Ovary (tissue), 9 donors: Measurements from ENCODE around the gene DOCK2. TPM values are rescaled to one million over a fixed set of nuclear protein-coding genes. Genes with fewer than 3 reads are reported as not detected.

ENCODE experiments used
- DNase-seq, 5 donors: peaks; one replicate each; pipeline ENCODE4 v3.0.0-alpha.2; 2019 to 2020
- H3K27ac ChIP-seq, 2 donors: fragments of 200-600 bp; one replicate each; pipeline versions ENCODE4 v1.5.1 to v1.8.0; 2019 to 2022
- H3K27me3 ChIP-seq: fragments of 200-600 bp; one replicate; pipeline ENCODE4 v1.8.0; 2022
- H3K36me3 ChIP-seq: fragments of 200-600 bp; sonication (generic); one replicate; pipeline ENCODE4 v1.5.1; 2019
- H3K4me1 ChIP-seq: one replicate; pipeline ENCODE4 v1.8.1; 2013; ENCODE audit warnings: mild to moderate bottlenecking, moderate library complexity; ENCODE audit not compliant: insufficient read depth
- H3K4me3 ChIP-seq: fragments of 200-600 bp; sonication (generic); one replicate; pipeline ENCODE4 v1.5.1; 2017
- H3K9me3 ChIP-seq, 2 donors: fragments of 200-600 bp in 1 of 2; sonication (generic) in 1 of 2; one replicate each; pipeline versions ENCODE4 v1.5.1 to v1.8.1; 2013 to 2019; ENCODE audit warnings: mild to moderate bottlenecking in 1 of 2, moderate library complexity in 1 of 2
- EP300 ChIP-seq: sonication (generic); formaldehyde crosslinking; IDR thresholded peaks from one replicate; pipeline ENCODE4 v1.6.1; 2017; ENCODE audit warnings: antibody characterized with exemption
- POLR2A ChIP-seq: fragments of 450-650 bp; IDR thresholded peaks from one replicate; pipeline ENCODE4 v1.6.1; 2017; ENCODE audit warnings: antibody characterized with exemption, mild to moderate bottlenecking, moderate library complexity
- WGBS, 3 donors: extraction: QIAGEN DNeasy Blood & Tissue Kit in 1 of 3; methylation state at CpG; one replicate each; pipeline versions ENCODE4 v1.1.5 to v1.1.7; 2013 to 2017; 5-methylcytosine and 5-hydroxymethylcytosine counted together
- intact Hi-C, 4 donors: fragments of 100-400 bp; cut with DNase I; formaldehyde crosslinking; loops; one replicate each; pipeline versions ENCODE4 v1.11.0 to v1.15.1; 2022 to 2023
- polyA plus RNA-seq, 2 donors: library from polyadenylated mRNA; stranded (reverse); fragments of 200-250 nt in 1 of 2; fragments of 350-450 nt in 1 of 2; fragmentation: Illumina TruSeq in 1 of 2; extraction: RNeasy Lipid Tissue Mini Kit (QIAGEN cat#74804) in 1 of 2; gene quantifications; one replicate each; pipeline ENCODE4 v1.2.3, GENCODE V29; 2013 to 2014
- total RNA-seq, 7 donors: library from RNA; depleted of rRNA in 2 of 7; stranded (reverse); fragments of >200 nt in 2 of 7; fragmentation: NEBNext Ultra II Directional in 3 of 7; extraction: Animal tissue kit (Norgen Biotek cat#: 25700) in 3 of 7; gene quantifications; one replicate each; pipeline versions ENCODE4 v1.1.0 to v1.2.4, GENCODE V29; 2016 to 2023
- TF ChIP-seq, protein P1 (sequence below), 3 donors: fragments of 450-650 bp in 2 of 3; fragments of 200-600 bp in 1 of 3; IDR thresholded peaks; one replicate each; pipeline versions ENCODE4 v1.5.1 to v1.8.0; 2016 to 2022; ENCODE audit warnings: antibody characterized with exemption in 3 of 3, mild to moderate bottlenecking in 1 of 3
- donor health status: DM: no; HTN: no; CAD: no; lungs with moderate emphysema.
- donor health status: DM: no; HTN: no; CAD: no.
- donor health status: Bipolar disorder and iron deficiency.
- donor health status: DM: yes; HTN: yes; CAD: no.
- donor health status: DM: no; HTN: no; CAD: no.
- donor health status: DM: yes; HTN: yes; CAD: no.

Gene DOCK2
- total and polyA plus RNA-seq, 9 donors, result 1.3 to 10.2 (median 5.4) TPM

DNA sequence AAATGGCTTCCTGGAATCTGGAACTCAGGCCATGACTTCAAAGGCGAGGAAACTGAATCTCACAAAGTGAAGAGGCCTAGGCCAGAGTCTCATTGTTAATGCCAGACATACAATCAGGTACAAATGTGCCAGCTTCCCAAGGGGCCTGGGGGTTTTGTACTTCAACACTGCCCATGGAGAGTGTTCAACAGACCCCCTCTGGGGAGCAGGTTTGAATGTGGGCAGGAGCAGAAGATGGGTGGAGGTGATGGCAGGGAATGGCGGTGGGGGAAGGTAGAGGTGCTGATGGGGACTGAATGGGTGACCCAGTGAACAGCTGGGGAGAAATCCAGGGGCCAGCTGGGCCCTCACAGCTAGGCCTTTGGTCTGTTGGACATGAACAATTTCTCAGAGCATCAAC lies 480.7 kb downstream of the DOCK2 start:
- Histone ChIP-seq H3K9me3 (no peaks in the 10 kb centered on the region), H3K4me3 (no peak overlapping the region), H3K36me3 (no peaks in the 10 kb centered on the region), H3K27ac (no peak overlapping the region), H3K4me1 (no peaks in the 10 kb centered on the region), H3K27me3 (no peaks in the 10 kb centered on the region)
- WGBS, 3 donors, result 89 to 94% (median 92%) methylated on average over 2 of the region's 2 CpGs
- TF ChIP-seq POLR2A, result no peak
- TF ChIP-seq, protein P1, sequence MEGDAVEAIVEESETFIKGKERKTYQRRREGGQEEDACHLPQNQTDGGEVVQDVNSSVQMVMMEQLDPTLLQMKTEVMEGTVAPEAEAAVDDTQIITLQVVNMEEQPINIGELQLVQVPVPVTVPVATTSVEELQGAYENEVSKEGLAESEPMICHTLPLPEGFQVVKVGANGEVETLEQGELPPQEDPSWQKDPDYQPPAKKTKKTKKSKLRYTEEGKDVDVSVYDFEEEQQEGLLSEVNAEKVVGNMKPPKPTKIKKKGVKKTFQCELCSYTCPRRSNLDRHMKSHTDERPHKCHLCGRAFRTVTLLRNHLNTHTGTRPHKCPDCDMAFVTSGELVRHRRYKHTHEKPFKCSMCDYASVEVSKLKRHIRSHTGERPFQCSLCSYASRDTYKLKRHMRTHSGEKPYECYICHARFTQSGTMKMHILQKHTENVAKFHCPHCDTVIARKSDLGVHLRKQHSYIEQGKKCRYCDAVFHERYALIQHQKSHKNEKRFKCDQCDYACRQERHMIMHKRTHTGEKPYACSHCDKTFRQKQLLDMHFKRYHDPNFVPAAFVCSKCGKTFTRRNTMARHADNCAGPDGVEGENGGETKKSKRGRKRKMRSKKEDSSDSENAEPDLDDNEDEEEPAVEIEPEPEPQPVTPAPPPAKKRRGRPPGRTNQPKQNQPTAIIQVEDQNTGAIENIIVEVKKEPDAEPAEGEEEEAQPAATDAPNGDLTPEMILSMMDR (IDR thresholded peaks at IDR 0.05), result no peak
- intact Hi-C loops, result no loop called here
- no peak for DNase-seq

DNA sequence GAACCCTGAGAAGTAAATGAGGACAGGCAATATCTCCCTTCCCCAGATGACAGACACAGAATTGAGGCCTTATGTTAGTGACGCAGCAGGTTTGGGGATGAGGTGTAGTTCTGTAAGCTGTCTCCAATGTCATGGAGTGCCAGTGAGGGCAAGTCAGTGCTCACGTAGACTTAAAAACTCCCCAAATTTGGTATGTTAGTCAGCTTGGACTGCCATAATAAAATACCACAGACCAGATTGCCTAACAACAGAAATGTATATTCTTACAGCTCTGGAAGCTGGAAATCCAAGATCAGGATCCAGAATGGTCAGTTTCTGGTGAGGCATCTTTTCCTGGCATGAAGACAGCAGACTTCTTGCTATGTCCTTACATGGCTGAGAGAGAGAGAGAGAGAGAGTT lies 483.5 kb downstream of the DOCK2 start:
- Histone ChIP-seq H3K4me3 (no peak overlapping the region), H3K27me3 (no peaks in the 10 kb centered on the region), H3K9me3 (no peaks in the 10 kb centered on the region), H3K36me3 (no peaks in the 10 kb centered on the region), H3K4me1 (no peaks in the 10 kb centered on the region), H3K27ac (no peak overlapping the region)
- WGBS, 3 donors, result 83 to 91% (median 88%) methylated on average over 2 of the region's 2 CpGs
- TF ChIP-seq, protein P1 (IDR thresholded peaks at IDR 0.05), result no peak
- TF ChIP-seq POLR2A, result no peak
- no peak for TF ChIP-seq EP300
- DNase-seq, result no peak
- intact Hi-C loops, result no loop called here

DNA sequence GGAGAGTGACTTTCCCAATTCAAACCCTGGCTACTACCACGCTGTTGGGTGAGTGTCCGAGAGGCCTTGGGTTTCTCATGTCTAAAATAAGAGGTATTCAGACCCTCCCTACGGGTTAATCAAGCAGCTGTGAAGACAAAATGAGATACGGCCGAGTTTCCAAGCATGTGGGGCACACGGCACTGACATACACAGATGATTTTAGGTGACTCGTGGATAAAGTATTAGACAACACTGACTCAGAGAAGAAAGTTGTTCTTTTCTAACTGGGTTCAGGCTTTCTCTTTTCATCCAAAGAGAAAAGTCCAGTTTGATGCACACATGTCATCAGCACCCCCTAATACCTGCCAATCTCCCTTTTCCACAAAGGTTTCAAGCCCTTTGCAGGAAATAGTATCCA lies 484.2 kb downstream of the DOCK2 start:
- H3K27me3 ChIP-seq, result no peaks in the 10 kb centered on the region
- no peak for DNase-seq
- no peaks in the 10 kb centered on the region for H3K9me3 ChIP-seq
- TF ChIP-seq EP300, result no peak
- TF ChIP-seq, protein P1 (IDR thresholded peaks at IDR 0.05), result no peak
- TF ChIP-seq POLR2A, result no peak
- H3K36me3 ChIP-seq, result no peaks in the 10 kb centered on the region
- H3K4me1 ChIP-seq, result no peaks in the 10 kb centered on the region
- intact Hi-C loops, result no loop called here
- 47 to 61% (median 53%) methylated on average over 7 of the region's 7 CpGs for WGBS, 3 donors
- H3K4me3 ChIP-seq, result no peak overlapping the region
- H3K27ac ChIP-seq, result no peak overlapping the region

DNA sequence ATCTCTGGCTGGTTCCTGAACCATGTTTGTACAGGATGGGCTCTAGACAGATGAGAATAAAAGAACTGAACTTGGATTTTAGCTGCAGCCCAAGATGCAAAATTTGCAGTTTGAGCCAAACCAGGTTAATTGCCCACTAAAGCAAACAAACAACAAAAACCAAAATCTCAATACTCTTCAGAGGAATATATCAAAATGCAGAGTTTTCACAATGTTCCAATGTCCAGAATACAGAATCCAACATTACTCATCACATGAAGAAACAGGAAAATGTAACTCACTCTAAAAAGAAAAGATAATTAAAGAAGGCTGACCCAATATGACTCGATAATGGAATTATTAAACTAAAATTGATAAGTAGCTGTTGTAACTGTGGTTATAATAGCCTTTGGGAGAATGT lies 489.0 kb downstream of the DOCK2 start:
- Histone ChIP-seq H3K4me1 (no peaks in the 10 kb centered on the region), H3K36me3 (no peaks in the 10 kb centered on the region), H3K27me3 (no peaks in the 10 kb centered on the region), H3K9me3 (no peaks in the 10 kb centered on the region), H3K4me3 (no peak overlapping the region), H3K27ac (no peak overlapping the region)
- intact Hi-C loops, result no loop called here
- no peak for DNase-seq
- 62 to 82% (median 68%) methylated on average over 1 of the region's 1 CpG for WGBS, 3 donors
- TF ChIP-seq POLR2A, result no peak
- no peak for TF ChIP-seq EP300
- TF ChIP-seq, protein P1 (IDR thresholded peaks at IDR 0.05), result no peak

DNA sequence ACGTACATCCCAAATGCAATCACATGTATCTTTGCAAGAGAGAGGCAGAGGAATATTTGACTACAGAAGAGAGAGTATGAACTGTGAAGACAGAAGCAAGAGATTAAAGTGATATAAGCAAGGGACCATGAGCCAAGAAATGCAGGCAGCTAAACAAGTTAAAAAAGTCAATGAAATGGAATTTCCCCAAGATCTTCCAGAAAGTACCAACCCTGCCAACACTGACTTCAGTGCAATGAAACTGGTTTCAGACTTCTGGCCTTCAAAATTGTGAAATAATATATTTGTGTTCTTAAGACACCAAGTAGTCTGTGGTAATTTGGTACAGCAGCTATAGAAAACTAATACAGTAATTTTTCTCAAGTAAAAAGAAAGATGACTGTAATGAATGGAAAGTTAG lies 489.6 kb downstream of the DOCK2 start:
- intact Hi-C loops, result no loop called here
- H3K4me1 ChIP-seq, result no peaks in the 10 kb centered on the region
- no peaks in the 10 kb centered on the region for H3K36me3 ChIP-seq
- no peaks in the 10 kb centered on the region for H3K9me3 ChIP-seq
- no peak overlapping the region for H3K27ac ChIP-seq
- no peaks in the 10 kb centered on the region for H3K27me3 ChIP-seq
- 70 to 82% (median 70%) methylated on average over 1 of the region's 1 CpG for WGBS, 3 donors
- no peak overlapping the region for H3K4me3 ChIP-seq
- no peak for DNase-seq
- TF ChIP-seq POLR2A, result no peak
- TF ChIP-seq, protein P1 (IDR thresholded peaks at IDR 0.05), result no peak
- TF ChIP-seq EP300, result no peak
